Mammary epithelial cell (primary cell): ENCODE data around the gene CCL4.

Source experiments
- CTCF ChIP-seq, 2 donors: IDR thresholded peaks in 1 of 2; conservative IDR thresholded peaks in 1 of 2; 2 replicates each; pipeline ENCODE4 v1.5.1; 2011 to 2012; ENCODE audit warnings: inconsistent platforms in 2 of 2, low read length in 2 of 2, mild to moderate bottlenecking in 2 of 2, control low read depth in 1 of 2, low read depth in 1 of 2; ENCODE audit not compliant: insufficient read depth in 1 of 2; ENCODE audit errors: extremely low read depth in 1 of 2
- EZH2 ChIP-seq: IDR thresholded peaks from 2 replicates; pipeline ENCODE4 v1.6.1; 2012; ENCODE audit warnings: low read length, inconsistent platforms, borderline replicate concordance

GRCh38 chr17:36152639-36153120 lies 49.1 kb downstream of the CCL4 start:
- TF ChIP-seq CTCF (conservative IDR thresholded peaks at IDR 0.05 in 1 of 2, IDR thresholded peaks at IDR 0.05 in 1 of 2; ENCODE audit: extremely low read depth in 1 of 2, insufficient read depth in 1 of 2, low read depth in 1 of 2, low read length in 2 of 2) (no peak), EZH2 (no peak)
